GM12874 (cell line): ENCODE results near the gene JAK3.

Experiments used
- CTCF ChIP-seq: IDR thresholded peaks from 2 replicates; pipeline ENCODE4 v1.5.1; 2011; ENCODE audit warnings: low read depth, mild to moderate bottlenecking, control low read depth, low read length, moderate library complexity; ENCODE audit not compliant: insufficient read depth

Gene JAK3

GRCh38 chr19:17879466-17879865, 31.7 kb upstream of the JAK3 start:
- no peak for TF ChIP-seq CTCF

GRCh38 chr19:17877696-17878095, 29.9 kb upstream of the JAK3 start:
- TF ChIP-seq CTCF: no peak

- TF ChIP-seq CTCF: no peak
These were observed 27.0 kb upstream of the JAK3 start for GRCh38 chr19:17874758-17875135.

- no peak for TF ChIP-seq CTCF
These were observed 26.3 kb upstream of the JAK3 start for GRCh38 chr19:17873786-17874757.

GRCh38 chr19:17872251-17873001, 24.6 kb upstream of the JAK3 start:
- no peak for TF ChIP-seq CTCF

- TF ChIP-seq CTCF: no peak
These were observed 24.1 kb upstream of the JAK3 start, which contains the start of gene SLC5A5 for GRCh38 chr19:17871878-17872250. TSS of gene SLC5A5 (plus strand) at chr19:17871945. CDS start at chr19:17872320, 375 bp downstream.
